GM18511 (cell line): Measurements from ENCODE around the gene PRELID1.

Experiments
- ATAC-seq: cut with Tn5 transposase; IDR thresholded peaks from one replicate; pipeline ENCODE4 v1.9.1; 2021; ENCODE audit warnings: mild to moderate bottlenecking, moderate library complexity; ENCODE audit not compliant: unreplicated experiment

The PRELID1 gene

GRCh38 chr5:177355162-177355867 is 51.7 kb downstream of the PRELID1 start:
- ATAC-seq: no peak

- no peak for ATAC-seq
Measured at GRCh38 chr5:177355868-177356168, 52.2 kb downstream of the PRELID1 start.
